ENCODE data around the gene CASP3. TPM values are rescaled to one million over a fixed set of nuclear protein-coding genes. Genes with fewer than 3 reads are reported as not detected.

The CASP3 gene
- total RNA-seq, 1 donor from 2014 or later, result 12.1 TPM

- H3K27me3 ChIP-seq (ENCODE audit: low read depth), result no peaks in the 10 kb centered on the region
Measured at GRCh38 chr4:184680698-184681097, 31.5 kb upstream of the CASP3 start.

DNA sequence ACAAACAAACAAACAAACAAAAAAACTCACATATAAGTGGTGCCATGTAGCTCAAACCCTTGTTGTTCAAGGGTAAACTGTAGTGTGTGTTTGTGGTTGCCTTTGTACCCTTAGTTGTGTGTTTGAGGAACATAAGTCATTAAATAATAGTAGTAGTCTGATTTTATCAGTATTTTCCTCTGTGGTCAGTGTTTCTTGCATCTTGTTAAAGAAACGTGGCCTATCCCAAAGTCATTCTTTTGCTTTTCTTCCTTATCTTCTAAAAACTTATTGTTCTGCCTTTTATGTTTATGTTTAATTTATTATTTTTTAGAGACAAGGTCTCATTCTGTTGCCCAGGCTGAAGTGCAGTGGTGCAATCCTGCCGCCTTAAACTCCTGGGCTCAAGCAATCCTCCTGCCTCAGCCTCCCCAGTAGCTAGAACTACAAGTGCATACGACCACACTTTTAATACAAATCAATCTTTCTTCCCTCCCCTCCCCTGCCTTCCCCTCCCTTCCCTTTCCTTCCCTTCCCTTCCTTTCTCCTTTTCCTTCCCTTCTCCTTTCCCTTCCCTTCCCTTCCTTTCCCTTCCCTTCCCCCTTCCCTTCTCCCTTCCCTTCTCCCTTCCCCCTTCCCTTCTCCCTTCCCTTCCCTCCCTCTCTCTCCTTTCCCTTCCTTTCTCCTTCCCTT, 26.7 kb upstream of the CASP3 start:
- peaks cover 4% of the 10 kb centered on the region for H3K4me1 ChIP-seq
- no peak for TF ChIP-seq CTCF (IDR thresholded peaks at IDR 0.05; ENCODE audit: borderline replicate concordance)
- intact Hi-C loops (cut with micrococcal nuclease), result no loop called here

More at GRCh38 chr4:184680698-184681097, 31.5 kb upstream of the CASP3 start:
- Histone ChIP-seq H3K4me3 (no peak overlapping the region), H3K9me3 (replicated peaks) (no peaks in the 10 kb centered on the region), H3K4me1 (peaks cover 12% of the 10 kb centered on the region), H3K36me3 (peaks cover 31% of the 10 kb centered on the region), H3K27ac (replicated peaks) (no peak overlapping the region)
- DNase-seq, result no peak
- TF ChIP-seq CTCF (IDR thresholded peaks at IDR 0.05; ENCODE audit: borderline replicate concordance), result no peak
- intact Hi-C loops (cut with micrococcal nuclease), result no loop called here

DNA sequence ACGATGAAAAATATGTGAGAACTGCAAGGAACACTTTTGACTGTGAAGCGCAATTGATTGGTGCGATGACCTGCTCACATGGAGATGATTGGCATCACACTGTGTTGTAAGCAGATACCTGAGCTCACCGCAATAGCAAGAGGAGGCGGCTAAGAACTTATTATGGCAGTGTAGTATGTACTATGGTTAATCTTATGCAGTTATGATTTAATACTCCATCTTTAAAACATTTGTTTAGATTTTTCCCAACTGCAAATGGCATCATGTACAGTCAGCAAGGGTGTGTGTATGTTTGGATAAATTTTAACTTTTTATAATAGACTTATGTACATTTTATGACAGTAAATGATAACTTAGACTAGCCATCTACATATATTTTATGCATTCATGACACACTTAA, 25.8 kb upstream of the CASP3 start:
- intact Hi-C loops (cut with micrococcal nuclease), result no loop called here
- no peak for TF ChIP-seq CTCF (IDR thresholded peaks at IDR 0.05; ENCODE audit: borderline replicate concordance)
- Histone ChIP-seq H3K36me3 (peaks cover 68% of the 10 kb centered on the region), H3K4me3 (no peak overlapping the region), H3K4me1 (no peaks in the 10 kb centered on the region), H3K27ac (replicated peaks) (no peak overlapping the region), H3K27me3 (ENCODE audit: low read depth) (no peaks in the 10 kb centered on the region), H3K9me3 (replicated peaks) (no peaks in the 10 kb centered on the region)
- DNase-seq, result no peak

More for the DNA sequence above, 26.7 kb upstream of the CASP3 start:
- Histone ChIP-seq H3K4me3 (no peak overlapping the region), H3K36me3 (peaks cover 63% of the 10 kb centered on the region), H3K27me3 (ENCODE audit: low read depth) (no peaks in the 10 kb centered on the region), H3K27ac (replicated peaks) (no peak overlapping the region), H3K9me3 (replicated peaks) (no peaks in the 10 kb centered on the region)
- no peak for DNase-seq

DNA sequence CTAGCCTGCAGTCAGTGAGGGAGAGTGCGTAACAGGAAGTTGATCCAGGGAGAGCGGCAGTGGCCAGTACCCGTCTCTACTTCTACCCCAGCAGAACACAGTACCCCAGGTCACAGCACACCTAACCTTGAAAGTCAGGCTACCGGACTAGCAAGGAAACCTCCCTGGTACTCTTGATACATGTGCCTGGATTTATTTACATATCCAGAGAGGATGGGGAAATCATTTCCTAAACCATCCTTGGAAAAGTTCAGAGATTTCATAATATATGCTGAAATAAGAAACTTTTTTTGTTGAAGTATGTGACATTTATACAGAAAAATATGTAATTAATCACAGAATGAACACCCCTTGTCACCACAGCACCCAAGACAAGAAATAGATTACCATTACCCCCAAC, 24.8 kb upstream of the CASP3 start:
- TF ChIP-seq CTCF (IDR thresholded peaks at IDR 0.05; ENCODE audit: borderline replicate concordance), result no peak
- no peak for DNase-seq
- Histone ChIP-seq H3K4me3 (no peak overlapping the region), H3K9me3 (replicated peaks) (no peaks in the 10 kb centered on the region), H3K4me1 (no peaks in the 10 kb centered on the region), H3K36me3 (peaks cover 67% of the 10 kb centered on the region), H3K27me3 (ENCODE audit: low read depth) (no peaks in the 10 kb centered on the region), H3K27ac (replicated peaks) (no peak overlapping the region)
- intact Hi-C loops (cut with micrococcal nuclease), result no loop called here

GRCh38 chr4:184672741-184673140, 23.5 kb upstream of the CASP3 start:
- Histone ChIP-seq H3K9me3 (replicated peaks) (no peaks in the 10 kb centered on the region), H3K27ac (replicated peaks) (no peak overlapping the region), H3K4me3 (no peak overlapping the region), H3K4me1 (no peaks in the 10 kb centered on the region), H3K27me3 (ENCODE audit: low read depth) (no peaks in the 10 kb centered on the region), H3K36me3 (peaks cover 70% of the 10 kb centered on the region)
- no peak for DNase-seq
- TF ChIP-seq CTCF (IDR thresholded peaks at IDR 0.05; ENCODE audit: borderline replicate concordance), result no peak
- intact Hi-C loops (cut with micrococcal nuclease), result no loop called here
